ENCODE measurements around the gene ATP9A.

DNA sequence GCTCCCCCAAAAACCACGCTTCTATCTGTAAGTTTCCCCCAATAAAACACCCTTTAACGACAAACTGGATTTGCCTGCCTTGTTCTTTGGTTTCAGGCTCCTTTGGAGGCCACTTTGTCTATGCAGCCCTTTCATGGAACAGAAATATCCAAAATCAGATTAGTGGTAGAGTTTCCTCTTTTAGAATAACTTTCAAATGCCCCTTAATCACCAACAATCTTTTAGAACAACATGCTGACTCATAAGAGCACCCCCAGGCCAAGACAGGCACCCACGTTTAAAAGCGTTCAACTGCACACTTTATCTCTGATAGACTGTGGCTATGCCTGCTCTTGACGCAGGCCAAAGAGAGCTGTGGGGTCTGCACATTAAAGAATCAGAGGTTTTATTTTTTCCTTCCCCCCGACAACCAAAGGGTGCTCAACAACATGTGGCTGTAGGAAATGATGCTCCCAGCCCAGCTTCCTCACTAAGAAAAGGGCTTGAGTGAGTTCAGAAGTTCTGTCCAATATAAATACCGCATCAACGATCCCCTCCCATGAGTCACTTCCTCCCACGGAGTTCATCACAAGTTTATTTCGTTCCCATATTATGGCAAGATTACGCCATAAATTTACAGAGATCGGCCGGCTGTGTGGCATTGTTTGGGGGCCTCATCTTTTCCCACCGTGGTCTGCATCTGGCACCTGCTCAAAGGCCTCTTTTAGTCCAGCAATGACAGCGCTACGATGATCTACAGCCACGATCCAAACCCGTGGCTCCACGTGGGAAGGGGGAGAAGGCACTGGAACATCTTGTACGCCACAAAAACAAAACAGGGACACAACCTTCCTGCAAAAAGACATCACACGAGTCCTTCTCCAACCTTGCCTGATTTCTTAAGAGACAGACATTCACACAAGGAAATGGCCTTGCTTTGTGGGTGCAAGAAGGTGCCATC lies 136.9 kb downstream of the ATP9A start:
- TF ChIP-seq, protein P1, sequence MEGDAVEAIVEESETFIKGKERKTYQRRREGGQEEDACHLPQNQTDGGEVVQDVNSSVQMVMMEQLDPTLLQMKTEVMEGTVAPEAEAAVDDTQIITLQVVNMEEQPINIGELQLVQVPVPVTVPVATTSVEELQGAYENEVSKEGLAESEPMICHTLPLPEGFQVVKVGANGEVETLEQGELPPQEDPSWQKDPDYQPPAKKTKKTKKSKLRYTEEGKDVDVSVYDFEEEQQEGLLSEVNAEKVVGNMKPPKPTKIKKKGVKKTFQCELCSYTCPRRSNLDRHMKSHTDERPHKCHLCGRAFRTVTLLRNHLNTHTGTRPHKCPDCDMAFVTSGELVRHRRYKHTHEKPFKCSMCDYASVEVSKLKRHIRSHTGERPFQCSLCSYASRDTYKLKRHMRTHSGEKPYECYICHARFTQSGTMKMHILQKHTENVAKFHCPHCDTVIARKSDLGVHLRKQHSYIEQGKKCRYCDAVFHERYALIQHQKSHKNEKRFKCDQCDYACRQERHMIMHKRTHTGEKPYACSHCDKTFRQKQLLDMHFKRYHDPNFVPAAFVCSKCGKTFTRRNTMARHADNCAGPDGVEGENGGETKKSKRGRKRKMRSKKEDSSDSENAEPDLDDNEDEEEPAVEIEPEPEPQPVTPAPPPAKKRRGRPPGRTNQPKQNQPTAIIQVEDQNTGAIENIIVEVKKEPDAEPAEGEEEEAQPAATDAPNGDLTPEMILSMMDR (IDR thresholded peaks at IDR 0.05): no peak
- TF ChIP-seq POLR2A (IDR thresholded peaks at IDR 0.05): peak in 1 of 2 donors; percentile 29
